Adrenal gland (tissue), 12 donors: Measurements from ENCODE around the gene SCN8A. TPM values are rescaled to one million over a fixed set of nuclear protein-coding genes. Genes with fewer than 3 reads are reported as not detected.

Experiments used
- DNase-seq, 7 donors: peaks; one replicate each; pipeline ENCODE4 v3.0.0-alpha.2; 2019 to 2020
- H3K27ac ChIP-seq, 5 donors: fragments of 200-600 bp; sonication (generic) in 4 of 5; 1 replicate in 3 of 5; 2 replicates in 2 of 5; pipeline versions ENCODE4 v1.5.1 to v1.8.0; 2016 to 2020; ENCODE audit warnings: mild to moderate bottlenecking in 1 of 5
- H3K27me3 ChIP-seq: fragments of 200-600 bp; 2 replicates; pipeline ENCODE4 v1.8.0; 2021
- H3K36me3 ChIP-seq, 2 donors: fragments of 200-600 bp; replicated peaks in 1 of 2; 1 replicate in 1 of 2; 2 replicates in 1 of 2; pipeline versions ENCODE4 v1.5.1 to v1.8.0; 2018 to 2022
- H3K4me1 ChIP-seq, 2 donors: fragments of 200-600 bp; replicated peaks in 1 of 2; 1 replicate in 1 of 2; 2 replicates in 1 of 2; pipeline versions ENCODE4 v1.5.1 to v1.8.0; 2018 to 2021
- H3K4me3 ChIP-seq, 4 donors: fragments of 200-600 bp; sonication (generic) in 3 of 4; one replicate each; pipeline ENCODE4 v1.5.1; 2016 to 2018
- H3K9me3 ChIP-seq, 3 donors: fragments of 200-600 bp; sonication (generic) in 1 of 3; replicated peaks in 1 of 3; 1 replicate in 2 of 3; 2 replicates in 1 of 3; pipeline versions ENCODE4 v1.5.1 to v1.8.0; 2016 to 2021
- CTCF ChIP-seq, 6 experiments: fragments of 450-650 bp in 4 of 6; fragments of 200-600 bp in 2 of 6; sonication (generic) in 1 of 6; IDR thresholded peaks; 1 replicate in 5 of 6; 2 replicates in 1 of 6; pipeline versions ENCODE4 v1.5.1 to v1.8.0; 2016 to 2021; ENCODE audit warnings: antibody characterized with exemption in 6 of 6, mild to moderate bottlenecking in 2 of 6, moderate library complexity in 1 of 6
- POLR2A ChIP-seq, 2 donors: fragments of 450-650 bp; IDR thresholded peaks; one replicate each; pipeline ENCODE4 v1.6.1; 2017; ENCODE audit warnings: antibody characterized with exemption in 2 of 2, mild to moderate bottlenecking in 2 of 2, moderate library complexity in 1 of 2
- WGBS, 4 donors: extraction: QIAGEN DNeasy Blood & Tissue Kit in 2 of 4; methylation state at CpG; one replicate each; pipeline versions ENCODE4 v1.1.5 to v1.1.7; 2013 to 2017; 5-methylcytosine and 5-hydroxymethylcytosine counted together
- intact Hi-C, 2 donors: fragments of 100-400 bp; cut with DNase I; formaldehyde crosslinking; loops; one replicate each; pipeline versions ENCODE4 v1.14.1 to v1.15.0; 2022 to 2023
- polyA plus RNA-seq, 3 donors: library from polyadenylated mRNA; stranded (reverse); fragments of 200-250 nt in 2 of 3; fragments of 350-450 nt in 1 of 3; fragmentation: Illumina TruSeq in 1 of 3; extraction: RNeasy Lipid Tissue Mini Kit (QIAGEN cat#74804) in 1 of 3; gene quantifications; one replicate each; pipeline ENCODE4 v1.2.3, GENCODE V29; 2013 to 2014
- total RNA-seq, 9 donors: library from RNA; depleted of rRNA in 4 of 9; stranded (reverse); fragments of >200 nt in 4 of 9; fragments of 120-200 nt in 1 of 9; fragmentation: NEBNext Ultra II Directional in 1 of 9; extraction: Animal tissue kit (Norgen Biotek cat#: 25700) in 1 of 9; gene quantifications; one replicate each; pipeline versions ENCODE4 v1.1.0 to v1.2.4, GENCODE V29; 2013 to 2023
- donor health status: healthy with polysubstance abuse.
- donor health status: Bipolar disorder and iron deficiency.
- donor health status: DM: yes; HTN: yes; CAD: no.
- donor health status: DM: no; HTN: no; CAD: no.
- donor health status: DM: no; HTN: no; CAD: no.
- donor health status: DM: yes; HTN: yes; CAD: no.

SCN8A gene
- total and polyA plus RNA-seq, 12 donors = 0.69 to 7.0 (median 2.0) TPM

GRCh38 chr12:51839310-51839947 is 248.4 kb downstream of the SCN8A start:
- intact Hi-C loops = no loop called here
- DNase-seq = no peak
- 76 to 85% (median 77%) methylated on average over 5 of the region's 5 CpGs for WGBS, 4 donors
- Histone ChIP-seq H3K27me3 (peaks cover 8% of the 10 kb centered on the region), H3K36me3 (no peaks in the 10 kb centered on the region), H3K4me3 (no peak overlapping the region), H3K4me1 (no peaks in the 10 kb centered on the region), H3K9me3 (no peaks in the 10 kb centered on the region), H3K27ac (no peak overlapping the region)
- TF ChIP-seq CTCF (IDR thresholded peaks at IDR 0.05) = no peak
- no peak for TF ChIP-seq POLR2A (IDR thresholded peaks at IDR 0.05)

GRCh38 chr12:51840966-51841365 is 249.9 kb downstream of the SCN8A start:
- TF ChIP-seq CTCF (IDR thresholded peaks at IDR 0.05) (no peak), POLR2A (IDR thresholded peaks at IDR 0.05) (no peak)
- intact Hi-C loops = no loop called here
- 82 to 90% (median 84%) methylated on average over 4 to 6 of the region's 6 CpGs for WGBS, 4 donors
- H3K27ac ChIP-seq = no peak overlapping the region
- H3K4me3 ChIP-seq = no peak overlapping the region
- H3K36me3 ChIP-seq = no peaks in the 10 kb centered on the region
- no peaks in the 10 kb centered on the region for H3K9me3 ChIP-seq
- DNase-seq = no peak
- H3K4me1 ChIP-seq = no peaks in the 10 kb centered on the region
- H3K27me3 ChIP-seq = peaks cover 17% of the 10 kb centered on the region

GRCh38 chr12:51841727-51842126 is 250.7 kb downstream of the SCN8A start:
- intact Hi-C loops = no loop called here
- Histone ChIP-seq H3K27ac (no peak overlapping the region), H3K4me3 (no peak overlapping the region), H3K4me1 (no peaks in the 10 kb centered on the region), H3K36me3 (no peaks in the 10 kb centered on the region), H3K9me3 (no peaks in the 10 kb centered on the region), H3K27me3 (peaks cover 25% of the 10 kb centered on the region)
- 45 to 64% (median 62%) methylated on average over 5 to 6 of the region's 6 CpGs for WGBS, 4 donors
- no peak for DNase-seq
- TF ChIP-seq CTCF (IDR thresholded peaks at IDR 0.05) (no peak), POLR2A (IDR thresholded peaks at IDR 0.05) (no peak)

- H3K4me3 ChIP-seq = no peak overlapping the region
- H3K36me3 ChIP-seq = no peaks in the 10 kb centered on the region
- no peaks in the 10 kb centered on the region for H3K9me3 ChIP-seq
- no peak for DNase-seq
- TF ChIP-seq CTCF (IDR thresholded peaks at IDR 0.05) (no peak), POLR2A (IDR thresholded peaks at IDR 0.05) (no peak)
- peaks cover 10 to 11% of the 10 kb centered on the region in 2 donors for H3K4me1 ChIP-seq
- intact Hi-C loops = no loop called here
- H3K27me3 ChIP-seq = peaks cover 37% of the 10 kb centered on the region
- no peak overlapping the region for H3K27ac ChIP-seq
- 73 to 80% (median 79%) methylated on average over 4 of the region's 4 CpGs for WGBS, 4 donors
Observed at GRCh38 chr12:51844854-51845253, 253.8 kb downstream of the SCN8A start.
